Common myeloid progenitor, CD34-positive (primary cell): ENCODE data around the gene ZC3H18.

Experiments used
- CTCF ChIA-PET: fragments of 350-600 bp; sonication (Branson Sonifier 250); formaldehyde crosslinking; loops from one replicate; lab custom pipeline; 2021; ENCODE audit warnings: antibody characterized with exemption; lab: Charles Lee
- POLR2A ChIA-PET: fragments of 350-600 bp; sonication (Branson Sonifier 250); formaldehyde crosslinking; loops from one replicate; lab custom pipeline; 2021; ENCODE audit warnings: antibody characterized with exemption; lab: Charles Lee
- DNase-seq, 3 donors: peaks; one replicate each; pipeline versions ENCODE4 v3.0.0 to v3.0.0-alpha.2; 2013
- H3K27ac ChIP-seq, 2 experiments: 1 replicate in 1 of 2; 2 replicates in 1 of 2; pipeline ENCODE4 v1.7.0; 2013; ENCODE audit warnings: inconsistent platforms in 2 of 2, low read length in 2 of 2, mild to moderate bottlenecking in 2 of 2, low read depth in 1 of 2, moderate library complexity in 1 of 2; ENCODE audit not compliant: severe bottlenecking in 2 of 2, insufficient read depth in 1 of 2, poor library complexity in 1 of 2
- H3K27me3 ChIP-seq, 5 experiments: replicated peaks in 2 of 5; 1 replicate in 3 of 5; 2 replicates in 2 of 5; pipeline versions ENCODE4 v1.6.1 to v1.7.0; 2013; ENCODE audit warnings: low read length in 4 of 5, mild to moderate bottlenecking in 2 of 5, moderate library complexity in 2 of 5, inconsistent platforms in 1 of 5; ENCODE audit not compliant: insufficient read depth in 5 of 5, control insufficient read depth in 4 of 5
- H3K36me3 ChIP-seq, 4 experiments: 1 replicate in 2 of 4; 2 replicates in 2 of 4; pipeline versions ENCODE4 v1.6.1 to v1.7.0; 2013; ENCODE audit warnings: low read length in 3 of 4, control low read depth in 1 of 4, mild to moderate bottlenecking in 1 of 4; ENCODE audit not compliant: control insufficient read depth in 4 of 4, insufficient read depth in 4 of 4
- H3K4me1 ChIP-seq, 4 experiments: 1 replicate in 3 of 4; 2 replicates in 1 of 4; pipeline versions ENCODE4 v1.6.1 to v1.7.1; 2013; ENCODE audit warnings: low read length in 3 of 4, mild to moderate bottlenecking in 3 of 4, control low read depth in 1 of 4, inconsistent platforms in 1 of 4, moderate library complexity in 1 of 4; ENCODE audit not compliant: control insufficient read depth in 4 of 4, insufficient read depth in 4 of 4; ENCODE audit errors: control extremely low read depth in 1 of 4
- H3K4me3 ChIP-seq, 7 experiments: 1 replicate in 4 of 7; 2 replicates in 3 of 7; pipeline versions ENCODE4 v1.5.1 to v1.7.0; 2013; ENCODE audit warnings: mild to moderate bottlenecking in 7 of 7, low read length in 6 of 7, moderate library complexity in 6 of 7, inconsistent platforms in 2 of 7, low read depth in 2 of 7, control low read depth in 1 of 7; ENCODE audit not compliant: insufficient read depth in 4 of 7, control insufficient read depth in 1 of 7; ENCODE audit errors: extremely low read depth in 1 of 7
- H3K9me3 ChIP-seq, 5 experiments: 1 replicate in 4 of 5; 2 replicates in 1 of 5; pipeline versions ENCODE4 v1.6.1 to v1.7.1; 2013; ENCODE audit warnings: low read length in 4 of 5, mild to moderate bottlenecking in 2 of 5, inconsistent platforms in 1 of 5, low read depth in 1 of 5, moderate library complexity in 1 of 5; ENCODE audit not compliant: control insufficient read depth in 4 of 5, insufficient read depth in 2 of 5; ENCODE audit errors: control extremely low read depth in 1 of 5
- WGBS: methylation state at CpG from one replicate; pipeline ENCODE4 v1.1.5; 2013; ENCODE audit not compliant: insufficient coverage; 5-methylcytosine and 5-hydroxymethylcytosine counted together

ZC3H18 gene

DNA sequence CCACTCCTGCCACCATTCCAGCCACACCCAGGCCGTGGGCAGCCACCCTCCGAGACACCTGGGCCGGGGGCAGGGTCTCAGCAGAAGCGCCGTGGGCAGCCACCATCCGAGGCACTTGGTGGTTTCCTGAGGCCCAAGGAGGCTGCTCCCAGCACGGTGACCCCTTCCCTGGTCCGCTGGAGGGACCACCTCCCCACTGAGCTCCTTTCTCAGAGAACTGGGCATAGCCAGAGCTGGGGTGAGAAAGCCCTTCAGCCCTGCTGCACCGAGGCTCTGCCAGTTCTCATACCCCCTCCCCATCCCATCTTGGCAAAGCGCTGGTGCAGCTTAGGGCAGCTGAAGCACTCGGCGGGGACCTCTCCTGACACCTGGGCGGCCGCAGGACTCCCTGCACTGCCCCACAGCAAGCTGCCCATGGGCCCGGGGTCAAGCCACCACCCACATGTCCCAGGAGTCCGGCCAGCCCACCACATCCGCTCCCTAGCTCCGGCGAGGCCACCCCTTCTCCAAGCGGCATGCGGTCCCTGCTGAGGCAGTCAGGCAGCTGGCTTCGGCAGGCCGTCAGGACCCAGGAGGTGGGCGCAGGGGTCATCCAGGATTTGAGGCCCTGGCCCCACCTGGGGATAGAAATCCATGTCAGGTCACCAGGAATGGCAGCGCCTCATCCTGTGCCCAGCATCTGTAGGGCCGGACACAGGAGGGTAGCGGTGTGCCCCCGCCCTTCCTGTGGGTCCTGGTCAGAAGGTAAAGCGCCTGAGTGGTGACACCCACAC is 82.0 kb downstream of the ZC3H18 start:
- no peaks in the 10 kb centered on the region for H3K9me3 ChIP-seq
- CTCF ChIA-PET: interaction anchor here (1.1 to 1.6 kb wide), 2 partner anchors 12 to 20 kb away, joined by 3 to 4 read pairs; no protein-coding TSS in a partner anchor
- H3K36me3 ChIP-seq: peaks cover 0 to 70% (median 19%) of the 10 kb centered on the region in 4 experiments
- WGBS: 87% methylated on average over 25 of the region's 29 CpGs
- POLR2A ChIA-PET: no interaction called here
- no peak for DNase-seq
- peak overlapping the region in 1 of 7 experiments; percentile 89 for H3K4me3 ChIP-seq
- no peak overlapping the region for H3K27ac ChIP-seq
- peaks cover 0 to 42% (median 26%) of the 10 kb centered on the region in 4 experiments for H3K4me1 ChIP-seq
- no peaks in the 10 kb centered on the region for H3K27me3 ChIP-seq

DNA sequence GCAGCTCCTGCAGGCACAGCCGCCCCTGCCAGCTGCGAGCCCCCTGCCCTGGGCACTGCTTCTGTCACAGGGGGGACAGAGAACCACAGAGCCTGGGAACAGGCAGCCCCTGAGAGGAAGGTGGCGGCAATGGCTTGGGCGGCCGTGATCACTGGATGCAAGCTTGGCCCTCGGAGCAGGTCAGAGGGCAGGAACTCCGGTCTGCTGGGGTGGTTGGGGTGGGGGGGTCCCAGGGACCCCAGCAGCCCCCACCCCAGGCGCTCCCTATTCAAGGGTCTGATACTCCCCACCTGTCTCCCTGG is 82.5 kb downstream of the ZC3H18 start:
- Histone ChIP-seq H3K36me3 (peaks cover 0 to 75% (median 22%) of the 10 kb centered on the region in 4 experiments), H3K27ac (no peak overlapping the region), H3K27me3 (no peaks in the 10 kb centered on the region), H3K4me3 (no peak overlapping the region), H3K9me3 (no peaks in the 10 kb centered on the region), H3K4me1 (peaks cover 0 to 38% (median 26%) of the 10 kb centered on the region in 4 experiments)
- no peak for DNase-seq
- ChIA-PET CTCF (interaction anchor here (1.1 kb wide), 1 partner anchor 20 kb away, joined by 3 read pairs; no protein-coding TSS in a partner anchor), POLR2A (no interaction called here)
- 100% methylated on average over 5 of the region's 8 CpGs for WGBS

DNA sequence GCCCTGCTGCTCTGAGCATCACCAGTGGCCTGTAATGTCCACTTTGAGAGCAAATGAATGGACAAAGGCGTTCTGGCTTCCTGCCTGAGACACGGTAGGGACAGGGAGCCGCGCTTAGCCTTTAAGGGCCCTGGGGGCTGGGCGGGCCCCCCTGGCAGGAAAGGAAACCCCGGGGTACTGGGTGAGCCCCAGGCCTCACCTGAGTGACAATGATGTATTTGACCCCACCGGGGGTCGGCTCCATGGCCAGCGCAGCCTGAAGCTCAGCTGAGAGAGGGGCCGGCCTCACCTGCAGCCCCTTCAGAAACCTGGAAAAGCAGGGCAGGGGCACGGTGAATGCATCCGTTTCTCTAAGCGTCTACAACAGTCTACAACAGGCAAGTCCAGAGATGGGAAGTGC is 82.9 kb downstream of the ZC3H18 start:
- H3K4me3 ChIP-seq: no peak overlapping the region
- peaks cover 0 to 77% (median 24%) of the 10 kb centered on the region in 4 experiments for H3K36me3 ChIP-seq
- ChIA-PET CTCF (interaction anchor here (1.1 kb wide), 1 partner anchor 19 kb away, joined by 3 read pairs; no protein-coding TSS in a partner anchor), POLR2A (no interaction called here)
- DNase-seq: no peak
- H3K9me3 ChIP-seq: no peaks in the 10 kb centered on the region
- H3K27me3 ChIP-seq: no peaks in the 10 kb centered on the region
- no peak overlapping the region for H3K27ac ChIP-seq
- H3K4me1 ChIP-seq: peaks cover 0 to 36% (median 24%) of the 10 kb centered on the region in 4 experiments
- 98% methylated on average over 12 of the region's 13 CpGs for WGBS

DNA sequence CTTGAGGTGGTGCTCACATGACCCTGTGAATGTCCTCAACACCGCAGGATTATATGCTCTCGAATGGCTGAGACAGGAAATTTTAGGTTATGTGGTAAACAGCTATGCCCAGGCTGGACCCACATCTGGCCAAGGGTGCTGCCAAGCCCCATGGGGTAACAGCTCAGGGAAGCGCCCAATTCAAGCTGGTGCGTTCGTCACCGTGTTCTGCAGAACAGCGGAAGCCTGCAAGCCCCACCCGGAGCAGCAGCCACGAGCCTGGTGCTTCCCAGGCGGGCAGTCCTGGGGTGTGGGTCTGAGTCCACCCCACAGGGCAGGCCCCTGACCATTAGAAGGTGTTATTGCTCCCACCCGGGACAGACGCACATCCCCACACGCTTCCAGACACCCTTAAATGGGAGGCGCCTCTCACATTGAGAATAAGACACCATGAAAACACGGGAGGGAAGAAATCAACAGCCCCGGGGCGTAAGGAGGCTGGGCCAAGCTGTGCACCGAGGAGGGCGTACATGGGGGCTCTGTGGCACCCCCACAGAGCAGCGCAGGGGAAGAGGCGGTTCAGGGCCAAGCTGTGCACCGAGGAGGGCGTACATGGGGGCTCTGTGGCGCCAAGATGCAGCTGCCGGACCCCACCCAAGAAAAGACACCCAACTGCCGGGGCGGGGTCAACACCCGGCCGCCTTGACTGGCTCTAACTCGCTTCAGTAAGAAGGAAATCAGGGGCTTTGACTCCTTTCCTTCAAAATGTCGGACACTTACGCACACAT is 83.6 kb downstream of the ZC3H18 start:
- WGBS: 94% methylated on average over 29 of the region's 32 CpGs
- Histone ChIP-seq H3K27ac (no peak overlapping the region), H3K9me3 (no peaks in the 10 kb centered on the region), H3K27me3 (no peaks in the 10 kb centered on the region), H3K36me3 (peaks cover 0 to 81% (median 27%) of the 10 kb centered on the region in 4 experiments), H3K4me3 (no peak overlapping the region), H3K4me1 (peaks cover 0 to 34% (median 23%) of the 10 kb centered on the region in 4 experiments)
- no peak for DNase-seq
- POLR2A ChIA-PET: interaction anchor here (0.7 kb wide), 1 partner anchor 38 kb away, joined by 3 read pairs; no protein-coding TSS in a partner anchor
- CTCF ChIA-PET: no interaction called here

DNA sequence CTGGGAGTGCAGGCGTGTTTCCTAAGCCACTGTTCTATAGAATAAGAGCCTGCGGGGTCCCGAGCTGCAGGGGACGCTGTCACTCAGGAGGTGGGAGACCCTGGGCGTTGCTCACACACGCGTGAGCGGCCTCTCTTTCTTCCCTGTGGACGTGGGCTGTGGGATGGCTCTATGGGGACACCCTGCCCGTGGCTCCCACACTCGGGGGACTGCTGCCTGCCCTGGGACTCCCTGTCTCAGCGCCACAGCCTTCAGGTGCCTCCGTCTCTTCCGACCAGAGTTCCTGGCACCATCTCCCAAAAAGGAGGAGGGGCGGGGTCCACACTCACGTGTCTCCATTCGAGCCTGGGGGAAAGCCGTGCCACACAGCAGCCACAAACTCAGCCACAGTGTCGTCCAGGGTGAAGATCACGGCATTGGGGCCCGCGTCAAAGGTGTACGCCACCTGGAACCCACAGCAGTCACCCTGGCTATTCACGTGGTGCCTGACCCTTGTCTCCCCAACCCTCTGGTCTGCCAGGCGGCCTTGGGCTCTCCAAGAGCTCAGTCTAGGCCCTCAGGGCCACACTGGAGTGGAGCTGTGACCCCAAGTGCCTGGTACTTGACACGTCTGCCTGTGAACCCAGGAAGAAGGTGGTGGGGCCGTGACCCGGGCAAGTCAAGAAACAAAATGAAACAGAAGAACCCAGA is 84.3 kb downstream of the ZC3H18 start:
- 92% methylated on average over 27 of the region's 28 CpGs for WGBS
- Histone ChIP-seq H3K27me3 (no peaks in the 10 kb centered on the region), H3K36me3 (peaks cover 0 to 80% (median 24%) of the 10 kb centered on the region in 4 experiments), H3K4me3 (no peak overlapping the region), H3K9me3 (no peaks in the 10 kb centered on the region), H3K4me1 (peaks cover 0 to 27% (median 18%) of the 10 kb centered on the region in 4 experiments), H3K27ac (no peak overlapping the region)
- ChIA-PET POLR2A (no interaction called here), CTCF (interaction anchor here (0.7 kb wide), 1 partner anchor 22 kb away, joined by 3 read pairs; no protein-coding TSS in a partner anchor)
- no peak for DNase-seq

DNA sequence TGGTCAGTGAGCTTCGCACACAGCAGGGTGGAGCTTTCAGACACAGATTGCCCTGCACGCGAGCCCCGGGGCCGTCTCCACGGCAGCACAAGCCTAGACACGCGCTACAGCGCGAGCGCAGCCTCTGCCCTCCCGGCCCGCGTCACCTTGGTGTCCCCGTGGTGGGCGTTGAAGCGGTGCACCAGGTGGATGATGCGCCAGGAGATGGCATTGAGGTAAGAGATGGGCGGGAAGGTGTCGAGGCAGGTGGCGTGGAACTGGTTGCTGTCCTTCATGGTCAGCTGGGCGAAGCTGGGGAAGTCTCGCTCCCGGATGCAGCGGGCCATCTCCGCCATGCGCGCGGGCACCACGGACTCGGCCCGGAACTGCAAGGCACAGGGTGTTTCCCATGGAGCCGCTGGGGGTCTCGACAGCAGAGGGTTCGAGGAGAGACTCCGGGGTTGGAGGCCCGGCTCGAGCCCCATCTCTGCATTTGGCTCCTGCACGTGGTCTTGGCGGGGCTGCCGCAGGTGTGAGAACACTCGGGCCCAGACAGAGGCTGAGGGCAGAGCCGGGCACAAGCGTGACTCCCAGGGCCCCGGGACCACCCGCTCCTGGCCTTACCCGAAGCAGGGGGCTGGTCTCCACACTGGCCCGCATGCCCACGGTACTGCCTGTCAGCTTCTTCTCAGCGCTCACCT is 85.0 kb downstream of the ZC3H18 start:
- DNase-seq: no peak
- Histone ChIP-seq H3K27me3 (no peaks in the 10 kb centered on the region), H3K4me1 (peaks cover 0 to 22% (median 11%) of the 10 kb centered on the region in 4 experiments), H3K27ac (no peak overlapping the region), H3K4me3 (no peak overlapping the region), H3K36me3 (peaks cover 0 to 81% (median 24%) of the 10 kb centered on the region in 4 experiments), H3K9me3 (no peaks in the 10 kb centered on the region)
- 98% methylated on average over 50 of the region's 50 CpGs for WGBS
- ChIA-PET CTCF (interaction anchor here (0.7 kb wide), 1 partner anchor 22 kb away, joined by 3 read pairs; no protein-coding TSS in a partner anchor), POLR2A (no interaction called here)
